GM12878 (cell line): ENCODE measurements around the gene CASS4. TPM values are rescaled to one million over a fixed set of nuclear protein-coding genes. Genes with fewer than 3 reads are reported as not detected.

Experiments used
- ATAC-seq: fragments of 200-7000 bp; cut with Tn5 transposase; 3 replicates; pipeline ENCODE4 v1.9.1; 2020; ENCODE audit warnings: mild to moderate bottlenecking, moderate library complexity
- BruUV-seq: library from RNA; stranded (reverse); fragments of 400-500 nt; replicated peaks from 2 replicates; lab custom pipeline; 2021; lab: Mats Ljungman, UMichigan
- CTCF ChIA-PET: fragments of 300-600 bp; sonication (Branson Sonifier 250); formaldehyde crosslinking; extraction: SDS; loops from one replicate; lab custom pipeline; 2021; ENCODE audit warnings: inconsistent platforms; lab: Yijun Ruan, JAX
- POLR2A ChIA-PET: fragments of 350-600 bp; formaldehyde crosslinking; extraction: SDS; loops from one replicate; lab custom pipeline; 2021; ENCODE audit warnings: inconsistent platforms; lab: Charles Lee
- RAD21 ChIA-PET: fragments of 300-600 bp; sonication (Branson Sonifier 250); formaldehyde crosslinking; loops from one replicate; lab custom pipeline; 2023; ENCODE audit warnings: antibody characterized with exemption; ENCODE audit not compliant: unreplicated experiment; lab: Charles Lee
- SMC1A ChIA-PET: fragments of 300-600 bp; sonication (Branson Sonifier 250); formaldehyde crosslinking; loops from one replicate; lab custom pipeline; 2023; ENCODE audit not compliant: unreplicated experiment, uncharacterized antibody; lab: Charles Lee
- DNase-seq: peaks from one replicate; pipeline ENCODE4 v3.0.0-alpha.2; 2011; ENCODE audit warnings: low read depth, low spot score
- FAIRE-seq: peaks from 3 replicates; lab custom pipeline; 2011; peaks lifted over from hg19 to GRCh38; lab: Jason Lieb, UNC
- H2AFZ ChIP-seq: 2 replicates; pipeline ENCODE4 v1.6.0; 2011; ENCODE audit warnings: low read depth, low read length, control low read depth; ENCODE audit not compliant: control insufficient read depth
- H3K27ac ChIP-seq: 2 replicates; pipeline ENCODE4 v1.5.1; 2011; ENCODE audit warnings: control low read depth; ENCODE audit not compliant: control insufficient read depth, insufficient read depth
- H3K27me3 ChIP-seq, 2 experiments: replicated peaks in 1 of 2; 2 replicates each; pipeline versions ENCODE4 v1.6.0 to v1.6.1; 2011; ENCODE audit warnings: low read length in 1 of 2; ENCODE audit not compliant: control insufficient read depth in 2 of 2, insufficient read depth in 2 of 2
- H3K36me3 ChIP-seq, 2 experiments: 2 replicates each; pipeline ENCODE4 v1.5.1; 2011; ENCODE audit warnings: low read length in 1 of 2; ENCODE audit not compliant: control insufficient read depth in 2 of 2, insufficient read depth in 2 of 2
- H3K4me1 ChIP-seq: 2 replicates; pipeline ENCODE4 v1.6.1; 2011; ENCODE audit warnings: mild to moderate bottlenecking, low read length, moderate library complexity, mixed read lengths; ENCODE audit not compliant: control insufficient read depth, insufficient read depth
- H3K4me2 ChIP-seq: 2 replicates; pipeline ENCODE4 v1.6.0; 2011; ENCODE audit warnings: control low read depth; ENCODE audit not compliant: control insufficient read depth, insufficient read depth
- H3K4me3 ChIP-seq: fragments of 200-600 bp; sonication (generic); 2 replicates; pipeline ENCODE4 v1.5.1; 2016
- H3K79me2 ChIP-seq: 2 replicates; pipeline ENCODE4 v1.6.0; 2011; ENCODE audit warnings: low read length; ENCODE audit not compliant: control insufficient read depth, insufficient read depth
- H3K9ac ChIP-seq: 2 replicates; pipeline ENCODE4 v1.8.0; 2011; ENCODE audit warnings: low read length, control low read depth, mixed read lengths; ENCODE audit not compliant: control insufficient read depth, insufficient read depth
- H3K9me3 ChIP-seq: replicated peaks from 3 replicates; pipeline ENCODE4 v1.5.1; 2011; ENCODE audit warnings: mild to moderate bottlenecking, low read length; ENCODE audit not compliant: control insufficient read depth, insufficient read depth
- H4K20me1 ChIP-seq: 2 replicates; pipeline ENCODE4 v1.6.0; 2011; ENCODE audit not compliant: control insufficient read depth, insufficient read depth
- FOXM1 ChIP-seq: IDR thresholded peaks from 2 replicates; pipeline ENCODE4 v1.6.1; 2012; ENCODE audit warnings: low read depth, mild to moderate bottlenecking, inconsistent platforms, low read length, moderate library complexity
- IRF3 ChIP-seq: fragments of 450-650 bp; IDR thresholded peaks from 2 replicates; pipeline ENCODE4 v1.6.1; 2014; ENCODE audit warnings: mild to moderate bottlenecking
- MAX ChIP-seq: IDR thresholded peaks from 2 replicates; pipeline ENCODE4 v1.6.1; 2012; ENCODE audit warnings: low read depth, low read length, improper control_type of control experiment
- MEF2B ChIP-seq: fragments of 450-650 bp; IDR thresholded peaks from 2 replicates; pipeline ENCODE4 v1.6.1; 2018; ENCODE audit warnings: mild to moderate bottlenecking, moderate library complexity; ENCODE audit not compliant: partially characterized antibody, poor library complexity, severe bottlenecking
- NKRF ChIP-seq: fragments of 450-650 bp; conservative IDR thresholded peaks from 2 replicates; pipeline ENCODE4 v1.6.1; 2017; ENCODE audit warnings: mild to moderate bottlenecking, moderate library complexity
- NR2C1 ChIP-seq: fragments of 450-650 bp; IDR thresholded peaks from 2 replicates; pipeline ENCODE4 v1.6.1; 2017; ENCODE audit warnings: antibody characterized with exemption, mild to moderate bottlenecking, moderate library complexity
- REST ChIP-seq: IDR thresholded peaks from 2 replicates; pipeline ENCODE4 v1.6.1; 2012; ENCODE audit warnings: mild to moderate bottlenecking, low read depth, low read length
- SP1 ChIP-seq: IDR thresholded peaks from one replicate; pipeline ENCODE4 v1.6.1; 2011; ENCODE audit warnings: low read depth, low read length
- TARDBP ChIP-seq: IDR thresholded peaks from 2 replicates; pipeline ENCODE4 v1.6.1; 2016; ENCODE audit warnings: borderline replicate concordance
- TCF7 ChIP-seq: IDR thresholded peaks from 2 replicates; pipeline ENCODE4 v1.6.1; 2014; ENCODE audit warnings: antibody characterized with exemption, borderline replicate concordance
- ZBTB11 ChIP-seq: fragments of 450-650 bp; formaldehyde crosslinking; IDR thresholded peaks from 2 replicates; pipeline ENCODE4 v1.5.0; 2022; ENCODE audit warnings: mild to moderate bottlenecking, missing genetic modification characterization
- ZNF207 ChIP-seq: fragments of 450-650 bp; IDR thresholded peaks from 2 replicates; pipeline ENCODE4 v1.6.1; 2014; ENCODE audit warnings: antibody characterized with exemption, mild to moderate bottlenecking, borderline replicate concordance
- WGBS: methylation state at CpG from one replicate; pipeline ENCODE4 v1.1.6; 2016; ENCODE audit warnings: low lambda C conversion rate; ENCODE audit not compliant: insufficient replicate concordance, insufficient coverage; ENCODE audit errors: missing lambda C conversion rate; 5-methylcytosine and 5-hydroxymethylcytosine counted together
- in situ Hi-C: fragments of 300-500 bp; cut with MboI; formaldehyde crosslinking; loops from 9 replicates; pipeline ENCODE4 v1.14.3; 2018; ENCODE audit warnings: mixed read lengths
- intact Hi-C: fragments of 100-400 bp; cut with micrococcal nuclease; formaldehyde crosslinking; loops from one replicate; pipeline ENCODE4 v1.14.2; 2022; ENCODE audit not compliant: unreplicated experiment
- polyA plus RNA-seq, 11 experiments: library from polyadenylated mRNA; depleted of rRNA in 4 of 11; unstranded in 6 of 11; stranded (reverse) in 5 of 11; fragments of >200 nt; fragmentation: Nextera tagmentation in 4 of 11; fragmentation: Illumina TruSeq in 1 of 11; extraction: Ambion mirVana in 4 of 11; extraction: Trizol in 1 of 11; gene quantifications; 1 replicate in 1 of 11; 2 replicates in 10 of 11; pipeline versions ENCODE4 v1.2.1 to v1.2.3, GENCODE V29; 2011 to 2016; ENCODE audit warnings: inconsistent platforms in 2 of 11, missing spikeins in 2 of 11, low read depth in 1 of 11
- total RNA-seq, 4 experiments: library from RNA; depleted of rRNA in 3 of 4; stranded (reverse); fragments of >200 nt in 3 of 4; fragmentation: Illumina TruSeq in 1 of 4; extraction: Trizol in 1 of 4; gene quantifications; 2 replicates each; pipeline versions ENCODE4 v1.2.1 to v1.2.3, GENCODE V29; 2013 to 2021

The CASS4 gene
- total and polyA plus RNA-seq, 10 of the 15 experiments (the other 5 are each of a cell fraction or from before 2014, with no cell fraction given), result 0.04 to 0.24 (median 0.11) TPM; not detected in 1

- no peak for TF ChIP-seq NKRF
- no peak for TF ChIP-seq NR2C1
These were observed 12.9 kb downstream of the CASS4 start (continued) for GRCh38 chr20:56424931-56425330.

- no TSS peak for BruUV-seq
- ChIA-PET CTCF (interaction anchor here (0.6 to 0.9 kb wide), 2 partner anchors 27 to 117 kb away, joined by 3 read pairs; no protein-coding TSS in a partner anchor), POLR2A (no interaction called here), SMC1A (interaction anchor here (0.9 to 1.7 kb wide), 3 partner anchors 8 to 147 kb away, joined by 3 to 7 read pairs (median 4); no protein-coding TSS in a partner anchor), RAD21 (no interaction called here)
- no peak for ATAC-seq
- Histone ChIP-seq H3K4me2 (no peak overlapping the region), H3K9ac (no peak overlapping the region), H3K9me3 (no peaks in the 10 kb centered on the region), H3K27ac (no peak overlapping the region), H4K20me1 (no peaks in the 10 kb centered on the region), H2AFZ (no peak overlapping the region), H3K79me2 (no peaks in the 10 kb centered on the region), H3K4me1 (peaks cover 14% of the 10 kb centered on the region), H3K36me3 (no peaks in the 10 kb centered on the region), H3K4me3 (no peak overlapping the region), H3K27me3 (no peaks in the 10 kb centered on the region)
- 91% methylated on average over 9 of the region's 9 CpGs for WGBS
- in situ Hi-C loops, result no loop called here
- intact Hi-C loops, result no loop called here
- no peak for DNase-seq
- no peak for FAIRE-seq
- TF ChIP-seq TCF7 (no peak), MEF2B (no peak), IRF3 (no peak), REST (no peak), SP1 (no peak), ZBTB11 (CRISPR knock-in tag) (no peak), ZNF207 (no peak), MAX (no peak), TARDBP (no peak), FOXM1 (no peak)
These were observed 14.0 kb downstream of the CASS4 start for GRCh38 chr20:56426026-56426425.
